ENCODE measurements around the gene NCR3LG1. TPM values are rescaled to one million over a fixed set of nuclear protein-coding genes. Genes with fewer than 3 reads are reported as not detected.

NCR3LG1 gene
- total and polyA plus RNA-seq, 2 of the 4 experiments (the other 2 are of a cell fraction), result 1.7 to 4.1 TPM

- TF ChIP-seq, protein P1, sequence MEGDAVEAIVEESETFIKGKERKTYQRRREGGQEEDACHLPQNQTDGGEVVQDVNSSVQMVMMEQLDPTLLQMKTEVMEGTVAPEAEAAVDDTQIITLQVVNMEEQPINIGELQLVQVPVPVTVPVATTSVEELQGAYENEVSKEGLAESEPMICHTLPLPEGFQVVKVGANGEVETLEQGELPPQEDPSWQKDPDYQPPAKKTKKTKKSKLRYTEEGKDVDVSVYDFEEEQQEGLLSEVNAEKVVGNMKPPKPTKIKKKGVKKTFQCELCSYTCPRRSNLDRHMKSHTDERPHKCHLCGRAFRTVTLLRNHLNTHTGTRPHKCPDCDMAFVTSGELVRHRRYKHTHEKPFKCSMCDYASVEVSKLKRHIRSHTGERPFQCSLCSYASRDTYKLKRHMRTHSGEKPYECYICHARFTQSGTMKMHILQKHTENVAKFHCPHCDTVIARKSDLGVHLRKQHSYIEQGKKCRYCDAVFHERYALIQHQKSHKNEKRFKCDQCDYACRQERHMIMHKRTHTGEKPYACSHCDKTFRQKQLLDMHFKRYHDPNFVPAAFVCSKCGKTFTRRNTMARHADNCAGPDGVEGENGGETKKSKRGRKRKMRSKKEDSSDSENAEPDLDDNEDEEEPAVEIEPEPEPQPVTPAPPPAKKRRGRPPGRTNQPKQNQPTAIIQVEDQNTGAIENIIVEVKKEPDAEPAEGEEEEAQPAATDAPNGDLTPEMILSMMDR (conservative IDR thresholded peaks at IDR 0.05; ENCODE audit: low read depth, low read length), result peak; percentile 72
- no peak for TF ChIP-seq MAFK (IDR thresholded peaks at IDR 0.05; ENCODE audit: low read depth, low read length)
- no peak for TF ChIP-seq RCOR1 (IDR thresholded peaks at IDR 0.05; ENCODE audit: insufficient replicate concordance, low read length)
- no peak for TF ChIP-seq CHD1 (IDR thresholded peaks at IDR 0.05; ENCODE audit: low read depth, low read length)
These were observed 3.0 kb downstream of the NCR3LG1 start (continued) for GRCh38 chr11:17354601-17354991.

GRCh38 chr11:17366495-17366894 lies 14.9 kb downstream of the NCR3LG1 start:
- no peak for TF ChIP-seq RCOR1 (IDR thresholded peaks at IDR 0.05; ENCODE audit: insufficient replicate concordance, low read length)
- no peak for TF ChIP-seq MXI1 (IDR thresholded peaks at IDR 0.05; ENCODE audit: borderline replicate concordance, low read depth, low read length)
- no peak for TF ChIP-seq BHLHE40 (IDR thresholded peaks at IDR 0.05; ENCODE audit: low read depth, low read length)
- no peak for TF ChIP-seq MAZ (IDR thresholded peaks at IDR 0.05; ENCODE audit: borderline replicate concordance, low read depth, low read length)
- TF ChIP-seq RFX5 (IDR thresholded peaks at IDR 0.05; ENCODE audit: low read depth, low read length), result no peak
- TF ChIP-seq FOS (IDR thresholded peaks at IDR 0.05; ENCODE audit: low read depth, low read length), result no peak
- TF ChIP-seq, protein P2, sequence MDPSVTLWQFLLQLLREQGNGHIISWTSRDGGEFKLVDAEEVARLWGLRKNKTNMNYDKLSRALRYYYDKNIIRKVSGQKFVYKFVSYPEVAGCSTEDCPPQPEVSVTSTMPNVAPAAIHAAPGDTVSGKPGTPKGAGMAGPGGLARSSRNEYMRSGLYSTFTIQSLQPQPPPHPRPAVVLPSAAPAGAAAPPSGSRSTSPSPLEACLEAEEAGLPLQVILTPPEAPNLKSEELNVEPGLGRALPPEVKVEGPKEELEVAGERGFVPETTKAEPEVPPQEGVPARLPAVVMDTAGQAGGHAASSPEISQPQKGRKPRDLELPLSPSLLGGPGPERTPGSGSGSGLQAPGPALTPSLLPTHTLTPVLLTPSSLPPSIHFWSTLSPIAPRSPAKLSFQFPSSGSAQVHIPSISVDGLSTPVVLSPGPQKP (IDR thresholded peaks at IDR 0.05; ENCODE audit: borderline replicate concordance, low read depth, low read length), result no peak
- no peak overlapping the region for H4K8ac ChIP-seq (ENCODE audit: low read depth in 2 of 2, low read length in 2 of 2)
- H3K23ac ChIP-seq (ENCODE audit: low read depth, low read length), result no peak overlapping the region
- no peak overlapping the region for H3K27ac ChIP-seq (ENCODE audit: insufficient read depth, low read length)
- CTCF ChIA-PET, result interaction anchor here (2.5 kb wide), 1 partner anchor 17 kb away, joined by 9 read pairs; no protein-coding TSS in a partner anchor
- intact Hi-C loops (cut with micrococcal nuclease) (no loop called here), dilution Hi-C loops (cut with HindIII; ENCODE audit: low sequenced_read_pairs, unreplicated experiment) (no loop called here), in situ Hi-C loops (cut with MboI; ENCODE audit: low sequenced_read_pairs) (no loop called here)
- H3K18ac ChIP-seq (ENCODE audit: low read depth, low read length), result no peak overlapping the region
- H2BK5ac ChIP-seq (ENCODE audit: low read depth, low read length, poor library complexity, severe bottlenecking), result no peak overlapping the region
- no peak overlapping the region for H2BK120ac ChIP-seq (ENCODE audit: low read depth, low read length)
- H3K4ac ChIP-seq (ENCODE audit: low read depth, low read length), result no peak overlapping the region
- no peak overlapping the region for H3K4me3 ChIP-seq (ENCODE audit: insufficient read depth, low read depth, low read length)
- WGBS, 2 experiments (ENCODE audit: extremely low coverage in 2 of 2, insufficient read length in 1 of 2), result no CpG with 5 or more reads among the region's 1 CpG
- no peak overlapping the region for H4K91ac ChIP-seq (ENCODE audit: insufficient read depth, low read depth, low read length)
- no peaks in the 10 kb centered on the region for H3K79me1 ChIP-seq (ENCODE audit: low read depth in 1 of 2, low read length in 2 of 2)
- H2BK20ac ChIP-seq (ENCODE audit: low read depth, low read length), result no peak overlapping the region
- no peak overlapping the region for H2AK9ac ChIP-seq (replicated peaks; ENCODE audit: low read depth, low read length, poor library complexity)
- no peak overlapping the region for H2AFZ ChIP-seq (replicated peaks; ENCODE audit: low read length, poor library complexity)
- H3K56ac ChIP-seq (ENCODE audit: extremely low read depth, insufficient read depth, low read length), result no peak overlapping the region
- ATAC-seq (ENCODE audit: low read depth) (no peak), DNase-seq (no peak)
- no peak overlapping the region for H4K5ac ChIP-seq (ENCODE audit: low read depth, low read length)
- no peak overlapping the region for H2BK15ac ChIP-seq (ENCODE audit: low read depth, low read length)
- POLR2A ChIA-PET (ENCODE audit: unreplicated experiment), result no interaction called here
- H3K36me3 ChIP-seq (ENCODE audit: control insufficient read depth, insufficient read depth, low read length), result peaks cover 24% of the 10 kb centered on the region
- no peak overlapping the region for H3K14ac ChIP-seq (replicated peaks; ENCODE audit: low read depth, low read length)
- H3K9ac ChIP-seq (ENCODE audit: low read depth, low read length), result no peak overlapping the region
- no peaks in the 10 kb centered on the region for H4K20me1 ChIP-seq (ENCODE audit: insufficient read depth, low read length)
- no peaks in the 10 kb centered on the region for H3K4me1 ChIP-seq (ENCODE audit: control insufficient read depth, insufficient read depth, low read length)
- no peak overlapping the region for H2AK5ac ChIP-seq (ENCODE audit: low read depth, low read length)
- peaks cover 25% of the 10 kb centered on the region for H3K9me3 ChIP-seq (ENCODE audit: control insufficient read depth, insufficient read depth, low read length)
- H3K4me2 ChIP-seq (ENCODE audit: low read depth, low read length), result no peak overlapping the region
- BruUV-seq (replicated peaks), result no TSS peak
- no peaks in the 10 kb centered on the region for H3K27me3 ChIP-seq (ENCODE audit: control insufficient read depth, insufficient read depth, low read length)
- no peaks in the 10 kb centered on the region for H3K9me1 ChIP-seq (ENCODE audit: insufficient read depth, low read length)
